K562 (cell line): Measurements from ENCODE around the gene ECSCR. TPM values are rescaled to one million over a fixed set of nuclear protein-coding genes. Genes with fewer than 3 reads are reported as not detected.

Source experiments
- ATAC-seq: fragments of 200-7000 bp; cut with Tn5 transposase; 3 replicates; pipeline ENCODE4 v1.9.1; 2020; ENCODE audit warnings: moderate library complexity
- BruUV-seq: library from RNA; stranded (reverse); fragments of 400-500 nt; replicated peaks from 2 replicates; lab custom pipeline; 2021; lab: Mats Ljungman, UMichigan
- CTCF ChIA-PET: fragments of 300-600 bp; formaldehyde crosslinking; extraction: SDS; loops from one replicate; lab custom pipeline; 2021; ENCODE audit warnings: low intra/inter-chr PET ratio; lab: Yijun Ruan, JAX
- POLR2A ChIA-PET: fragments of 300-600, 350-650 bp; sonication (Branson Sonifier 250); formaldehyde crosslinking; extraction: SDS; loops from one replicate; lab custom pipeline; 2021; ENCODE audit warnings: antibody characterized with exemption, inconsistent platforms; lab: Yijun Ruan, JAX
- DNase-seq, 4 experiments: peaks; one replicate each; pipeline versions ENCODE4 v3.0.0 to v3.0.0-alpha.2; 2011 to 2018; ENCODE audit warnings: low spot score in 3 of 4, mixed read lengths in 3 of 4; ENCODE audit errors: extremely low read depth in 1 of 4
- FAIRE-seq: peaks from 2 replicates; lab custom pipeline; 2011; peaks lifted over from hg19 to GRCh38; lab: Jason Lieb, UNC
- H2AFZ ChIP-seq: 2 replicates; pipeline ENCODE4 v1.6.0; 2011; ENCODE audit warnings: low read depth, low read length, control low read depth, inconsistent platforms
- H3K27ac ChIP-seq: fragments of 200-600 bp; 3 replicates; pipeline ENCODE4 v1.8.0; 2011; ENCODE audit warnings: low read depth, mild to moderate bottlenecking, control low read depth, inconsistent platforms, low read length, moderate library complexity, mixed read lengths; ENCODE audit errors: extremely low read depth
- H3K27me3 ChIP-seq, 2 experiments: fragments of 300-600 bp in 1 of 2; 2 replicates in 1 of 2; 3 replicates in 1 of 2; pipeline versions ENCODE4 v1.6.0 to v1.8.0; 2011; ENCODE audit warnings: inconsistent platforms in 2 of 2, low read length in 2 of 2, mild to moderate bottlenecking in 1 of 2, mixed read lengths in 1 of 2, moderate library complexity in 1 of 2; ENCODE audit not compliant: control insufficient read depth in 2 of 2, insufficient read depth in 2 of 2
- H3K36me3 ChIP-seq: fragments of 300-600 bp; 3 replicates; pipeline ENCODE4 v1.8.0; 2011; ENCODE audit warnings: mild to moderate bottlenecking, low read length, inconsistent platforms; ENCODE audit not compliant: control insufficient read depth, insufficient read depth
- H3K4me1 ChIP-seq, 2 experiments: fragments of 200-600 bp in 1 of 2; replicated peaks in 1 of 2; 2 replicates in 1 of 2; 3 replicates in 1 of 2; pipeline versions ENCODE4 v1.5.1 to v1.8.0; 2011; ENCODE audit warnings: inconsistent platforms in 2 of 2, low read length in 2 of 2, mild to moderate bottlenecking in 1 of 2, mixed read lengths in 1 of 2, moderate library complexity in 1 of 2; ENCODE audit not compliant: control insufficient read depth in 2 of 2, insufficient read depth in 2 of 2
- H3K4me2 ChIP-seq: 2 replicates; pipeline ENCODE4 v1.6.1; 2011; ENCODE audit warnings: low read length, control low read depth, inconsistent platforms, mixed read lengths; ENCODE audit not compliant: insufficient read depth
- H3K4me3 ChIP-seq: fragments of 200-600 bp; sonication (generic), shearing (Covaris generic); 2 replicates; pipeline ENCODE4 v1.5.1; 2016; ENCODE audit warnings: control low read depth, inconsistent platforms
- H3K79me2 ChIP-seq: fragments of 200-600 bp; 3 replicates; pipeline ENCODE4 v1.8.0; 2011; ENCODE audit warnings: low read length, inconsistent platforms; ENCODE audit not compliant: control insufficient read depth, insufficient read depth
- H3K9ac ChIP-seq, 2 experiments: 2 replicates each; pipeline versions ENCODE4 v1.6.0 to v1.6.1; 2011; ENCODE audit warnings: low read depth in 2 of 2, low read length in 2 of 2, control low read depth in 1 of 2, inconsistent platforms in 1 of 2, mild to moderate bottlenecking in 1 of 2, mixed read lengths in 1 of 2; ENCODE audit not compliant: insufficient read depth in 1 of 2
- H3K9me1 ChIP-seq: one replicate; pipeline ENCODE4 v1.6.0; 2011; ENCODE audit warnings: inconsistent platforms, mild to moderate bottlenecking, low read length, moderate library complexity; ENCODE audit not compliant: control insufficient read depth, insufficient read depth
- H3K9me3 ChIP-seq: replicated peaks from 2 replicates; pipeline ENCODE4 v1.5.1; 2011; ENCODE audit warnings: low read depth, low read length, inconsistent platforms; ENCODE audit not compliant: control insufficient read depth, insufficient read depth
- H4K20me1 ChIP-seq: replicated peaks from 2 replicates; pipeline ENCODE4 v1.6.1; 2011; ENCODE audit warnings: low read length, inconsistent platforms, mixed read lengths; ENCODE audit not compliant: control insufficient read depth, insufficient read depth
- AFF4 ChIP-seq: sonication (generic); formaldehyde crosslinking; IDR thresholded peaks from 2 replicates; pipeline ENCODE4 v1.8.0; 2023; ENCODE audit warnings: mild to moderate bottlenecking, missing genetic modification reagents
- BRD4 ChIP-seq: fragments of 200-600 bp; sonication (generic); IDR thresholded peaks from 2 replicates; pipeline ENCODE4 v1.6.1; 2017; ENCODE audit warnings: inconsistent platforms
- IRF9 ChIP-seq: fragments of 450-650 bp; IDR thresholded peaks from 2 replicates; pipeline ENCODE4 v1.6.1; 2016; ENCODE audit warnings: missing biosample characterization, missing genetic modification characterization
- VEZF1 ChIP-seq: fragments of 200-800 bp; sonication (Bioruptor generic); IDR thresholded peaks from 2 replicates; pipeline ENCODE4 v1.6.1; 2017; ENCODE audit warnings: missing genetic modification characterization, missing compliant biosample characterization
- ZNF445 ChIP-seq: fragments of 250-450 bp; sonication (Bioruptor Pico); IDR thresholded peaks from 2 replicates; pipeline ENCODE4 v1.4.0; 2020; ENCODE audit warnings: low read depth, mild to moderate bottlenecking, moderate library complexity
- ZNF551 ChIP-seq: fragments of 250-450 bp; sonication (Bioruptor Pico); IDR thresholded peaks from 2 replicates; pipeline ENCODE4 v1.5.0; 2021; ENCODE audit warnings: mild to moderate bottlenecking, moderate library complexity
- ZNF584 ChIP-seq: fragments of 200-800 bp; sonication (Bioruptor generic); IDR thresholded peaks from 2 replicates; pipeline ENCODE4 v1.6.1; 2016; ENCODE audit warnings: low read depth, mild to moderate bottlenecking, missing genetic modification characterization, missing compliant biosample characterization
- ZNF695 ChIP-seq: fragments of 450-650 bp; formaldehyde crosslinking; IDR thresholded peaks from 2 replicates; pipeline ENCODE4 v1.4.0; 2020; ENCODE audit warnings: mild to moderate bottlenecking, moderate library complexity
- ZNF740 ChIP-seq, 3 experiments: fragments of 200-800 bp in 1 of 3; sonication (Bioruptor generic) in 1 of 3; sonication (generic) in 1 of 3; formaldehyde crosslinking in 1 of 3; IDR thresholded peaks; 2 replicates each; pipeline versions ENCODE4 v1.6.1 to v1.8.0; 2016 to 2022; ENCODE audit warnings: mild to moderate bottlenecking in 2 of 3, missing compliant biosample characterization in 2 of 3, missing genetic modification characterization in 2 of 3, missing genetic modification reagents in 1 of 3
- WGBS: fragments of 100-300 bp; shearing (Covaris generic); methylation state at CpG from one replicate; pipeline ENCODE4 v1.1.6; 2016; ENCODE audit warnings: low coverage, mixed read lengths; ENCODE audit not compliant: insufficient coverage; ENCODE audit errors: missing lambda C conversion rate; 5-methylcytosine and 5-hydroxymethylcytosine counted together
- in situ Hi-C: fragments of 300-500 bp; cut with MboI; formaldehyde crosslinking; loops from 4 replicates; pipeline ENCODE4 v1.15.0; 2018; ENCODE audit warnings: inconsistent platforms, mixed read lengths
- intact Hi-C: fragments of 100-400 bp; cut with micrococcal nuclease; formaldehyde crosslinking; loops from 2 replicates; pipeline ENCODE4 v1.14.2; 2022
- polyA plus RNA-seq, 8 experiments: library from polyadenylated mRNA; depleted of rRNA in 4 of 8; stranded (reverse) in 5 of 8; unstranded in 3 of 8; fragments of >200 nt; fragmentation: Nextera tagmentation in 2 of 8; fragmentation: Illumina TruSeq in 1 of 8; extraction: Ambion mirVana in 2 of 8; extraction: Trizol in 1 of 8; gene quantifications; 2 replicates each; pipeline versions ENCODE4 v1.2.1 to v1.2.3, GENCODE V29; 2011 to 2014; ENCODE audit warnings: inconsistent platforms in 1 of 8, missing spikeins in 1 of 8
- total RNA-seq, 7 experiments: library from RNA; depleted of rRNA in 6 of 7; stranded (reverse); fragments of >200 nt in 6 of 7; fragmentation: Illumina TruSeq in 2 of 7; extraction: Trizol in 2 of 7; gene quantifications; 2 replicates each; pipeline versions ENCODE4 v1.2.1 to v1.2.3, GENCODE V29; 2011 to 2021; ENCODE audit warnings: low replicate concordance in 1 of 7

The ECSCR gene
- total and polyA plus RNA-seq, 9 of the 15 experiments (the other 6 are each of a cell fraction or from before 2014, with no cell fraction given): 0.10 to 0.25 (median 0.13) TPM; not detected in 6

- no peak for TF ChIP-seq ZNF695 (CRISPR knock-in tag)
- TF ChIP-seq VEZF1 (CRISPR knock-in tag): 0 out of 2 replicates have a peak, but pooled peaks have one; percentile 17
- no peak for TF ChIP-seq ZNF445 (CRISPR knock-in tag)
Observed at GRCh38 chr5:139468421-139468931, 5.9 kb upstream of the ECSCR start (continued).

- Histone ChIP-seq H3K36me3 (no peaks in the 10 kb centered on the region), H3K9ac (peak overlapping the region in 1 of 2 experiments; percentile 69; a peak in 1 of 4 replicates), H3K27ac (no peak overlapping the region), H3K4me3 (no peak overlapping the region), H4K20me1 (no peaks in the 10 kb centered on the region), H3K4me1 (peaks cover 0 to 6% of the 10 kb centered on the region in 2 experiments; a peak in 2 of 5 replicates), H3K9me1 (no peaks in the 10 kb centered on the region), H3K27me3 (no peaks in the 10 kb centered on the region), H3K4me2 (no peak overlapping the region), H3K9me3 (no peaks in the 10 kb centered on the region), H3K79me2 (no peaks in the 10 kb centered on the region), H2AFZ (no peak overlapping the region)
- CTCF ChIA-PET: no interaction called here
- DNase-seq (peak in 1 of 4 experiments; percentile 4), ATAC-seq (no peak), FAIRE-seq (no peak)
- POLR2A ChIA-PET: interaction anchor here (1.0 kb wide), 1 partner anchor 18 kb away, joined by 3 read pairs; no protein-coding TSS in a partner anchor
- intact Hi-C loops (no loop called here), in situ Hi-C loops (no loop called here)
- BruUV-seq: no TSS peak
- WGBS: 49% methylated on average over 5 of the region's 5 CpGs
- no peak for TF ChIP-seq BRD4
- TF ChIP-seq IRF9 (tag): no peak
- no peak for TF ChIP-seq ZNF551 (CRISPR knock-in tag)
- no peak for TF ChIP-seq ZNF740 (CRISPR knock-in tag; IDR thresholded peaks at IDR 0.05)
- TF ChIP-seq ZNF740 (tag; IDR thresholded peaks at IDR 0.05): no peak
- TF ChIP-seq AFF4 (CRISPR knock-in tag): no peak
- no peak for TF ChIP-seq ZNF584 (CRISPR knock-in tag)
Observed at GRCh38 chr5:139461698-139462097, 845 bp downstream of the ECSCR start.
